Tibial nerve (tissue), 4 donors: Measurements from ENCODE around the gene CDH4.

Source experiments
- CTCF ChIP-seq, 5 experiments: fragments of 200-600 bp in 3 of 5; fragments of 450-650 bp in 2 of 5; sonication (generic) in 3 of 5; IDR thresholded peaks; one replicate each; pipeline ENCODE4 v1.5.1; 2016 to 2019; ENCODE audit warnings: antibody characterized with exemption in 5 of 5, mild to moderate bottlenecking in 3 of 5, moderate library complexity in 2 of 5
- EP300 ChIP-seq, 2 donors: sonication (generic); formaldehyde crosslinking; IDR thresholded peaks; one replicate each; pipeline ENCODE4 v1.6.1; 2017; ENCODE audit warnings: antibody characterized with exemption in 2 of 2, mild to moderate bottlenecking in 1 of 2
- POLR2A ChIP-seq, 2 donors: fragments of 450-650 bp; IDR thresholded peaks; one replicate each; pipeline ENCODE4 v1.6.1; 2017; ENCODE audit warnings: antibody characterized with exemption in 2 of 2, mild to moderate bottlenecking in 2 of 2, moderate library complexity in 2 of 2

- TF ChIP-seq CTCF (IDR thresholded peaks at IDR 0.05) (no peak), POLR2A (IDR thresholded peaks at IDR 0.05) (no peak), EP300 (IDR thresholded peaks at IDR 0.05) (no peak)
Observed at GRCh38 chr20:61712688-61713087, 460.6 kb downstream of the CDH4 start.
